Activated naive CD4-positive, alpha-beta T cell treated with Interleukin-2 at 50 U/mL for 16 hours (primary cell): ENCODE results near the gene ETV5.
A peak's percentile ranks its signal among the peaks of the same experiment; 100 is the strongest.

ENCODE experiments used
- DNase-seq: peaks from one replicate; pipeline ENCODE4 v3.0.0-alpha.2; 2020

Gene ETV5

GRCh38 chr3:186121968-186122367 is 13.1 kb upstream of the ETV5 start:
- DNase-seq = no peak

GRCh38 chr3:186121278-186121677 is 12.4 kb upstream of the ETV5 start:
- DNase-seq = no peak

GRCh38 chr3:186119499-186119898 is 10.6 kb upstream of the ETV5 start:
- no peak for DNase-seq

- no peak for DNase-seq
These were observed 9.8 kb upstream of the ETV5 start for GRCh38 chr3:186118692-186119091.

- no peak for DNase-seq
These were observed 8.7 kb upstream of the ETV5 start for GRCh38 chr3:186117521-186118134.

GRCh38 chr3:186115239-186115996 is 6.5 kb upstream of the ETV5 start:
- DNase-seq = no peak

GRCh38 chr3:186110975-186111974 is 2.4 kb upstream of the ETV5 start:
- DNase-seq = peak; percentile 18

GRCh38 chr3:186109897-186110803 is 1.3 kb upstream of the ETV5 start:
- DNase-seq = no peak

- DNase-seq = peak; percentile 15
These were observed 566 bp downstream of the ETV5 start for GRCh38 chr3:186108106-186108940.

- peak; percentile 37 for DNase-seq
These were observed 1.4 kb downstream of the ETV5 start for GRCh38 chr3:186107215-186108105.

GRCh38 chr3:186105543-186105942 is 3.3 kb downstream of the ETV5 start:
- DNase-seq = no peak

GRCh38 chr3:186102687-186103086 is 6.2 kb downstream of the ETV5 start:
- no peak for DNase-seq

GRCh38 chr3:186100398-186100797 is 8.5 kb downstream of the ETV5 start:
- no peak for DNase-seq

- no peak for DNase-seq
These were observed 9.7 kb downstream of the ETV5 start for GRCh38 chr3:186099178-186099577.

- DNase-seq = no peak
These were observed 10.1 kb downstream of the ETV5 start for GRCh38 chr3:186098740-186099139.

GRCh38 chr3:186097663-186098451 is 11.0 kb downstream of the ETV5 start:
- DNase-seq = no peak

- DNase-seq = no peak
These were observed 11.6 kb downstream of the ETV5 start for GRCh38 chr3:186097317-186097662.

- DNase-seq = no peak
These were observed 12.6 kb downstream of the ETV5 start for GRCh38 chr3:186096290-186096689.

GRCh38 chr3:186095561-186096081 is 13.3 kb downstream of the ETV5 start:
- DNase-seq = no peak
